ENCODE measurements around the gene IGFBP2. TPM values are rescaled to one million over a fixed set of nuclear protein-coding genes. Genes with fewer than 3 reads are reported as not detected.

The IGFBP2 gene
- total and polyA plus RNA-seq, 2 of the 8 experiments (the other 6 are each of a cell fraction or from before 2014, with no cell fraction given): 326 to 782 TPM

GRCh38 chr2:216692636-216693413 lies 59.6 kb downstream of the IGFBP2 start:
- Histone ChIP-seq H3K9me3 (ENCODE audit: insufficient read depth in 2 of 2, low read depth in 1 of 2, low read length in 1 of 2) (no peaks in the 10 kb centered on the region), H3K27ac (ENCODE audit: low read depth, low read length) (no peak overlapping the region), H3K36me3 (ENCODE audit: control insufficient read depth in 2 of 4, insufficient read depth in 4 of 4, low read length in 3 of 4) (no peaks in the 10 kb centered on the region), H2BK20ac (ENCODE audit: low read length) (no peak overlapping the region), H3K23ac (ENCODE audit: insufficient read length) (no peak overlapping the region), H2AK5ac (ENCODE audit: low read depth, low read length) (no peak overlapping the region), H2BK12ac (ENCODE audit: low read depth, low read length) (no peak overlapping the region), H4K20me1 (replicated peaks in 1 of 2; ENCODE audit: control insufficient read depth in 1 of 2, insufficient read depth in 2 of 2, low read length in 2 of 2) (no peaks in the 10 kb centered on the region), H4K5ac (ENCODE audit: insufficient read length, low read depth, low read length) (no peak overlapping the region), H2BK15ac (ENCODE audit: low read length) (no peak overlapping the region), H3K79me1 (ENCODE audit: low read depth, low read length) (no peaks in the 10 kb centered on the region), H2AFZ (ENCODE audit: low read length) (0 out of 2 replicates have a peak overlapping the region, but pooled peaks have one; percentile 36), H4K8ac (ENCODE audit: extremely low read depth, insufficient read depth, low read length) (no peak overlapping the region; the same call in 1 of the 2 replicates), H3K14ac (ENCODE audit: insufficient read length) (no peak overlapping the region), H2BK5ac (ENCODE audit: low read depth, low read length) (no peak overlapping the region), H3K4ac (replicated peaks; ENCODE audit: insufficient read length, low read depth, low read length) (no peak overlapping the region), H3K4me1 (replicated peaks in 1 of 4; ENCODE audit: control insufficient read depth in 3 of 4, insufficient read depth in 4 of 4, low read length in 3 of 4) (peaks cover 12 to 27% (median 18%) of the 10 kb centered on the region in 4 experiments), H3K9ac (replicated peaks in 1 of 4; ENCODE audit: extremely low read depth in 1 of 4, low read depth in 3 of 4, low read length in 3 of 4) (no peak overlapping the region), H3K4me3 (ENCODE audit: extremely low read depth in 1 of 4, insufficient read depth in 2 of 4, low read depth in 3 of 4, low read length in 4 of 4) (peak overlapping the region; percentile 52 to 71 (median 66)), H3K4me2 (ENCODE audit: insufficient read depth in 1 of 2, low read depth in 2 of 2, low read length in 2 of 2) (peak overlapping the region; percentile 94 to 97), H3K27me3 (replicated peaks in 1 of 4; ENCODE audit: control insufficient read depth in 3 of 4, extremely low read depth in 1 of 4, insufficient read depth in 3 of 4, low read length in 3 of 4) (peaks cover 0 to 25% (median 19%) of the 10 kb centered on the region in 4 experiments; a peak in 6 of 7 replicates), H2BK120ac (replicated peaks; ENCODE audit: low read depth, low read length) (no peak overlapping the region), H3K18ac (ENCODE audit: extremely low read depth, low read length) (no peak overlapping the region; the same call in 1 of the 2 replicates), H3K23me2 (ENCODE audit: low read depth, low read length) (peaks cover 28% of the 10 kb centered on the region), H3K56ac (replicated peaks; ENCODE audit: insufficient read length, low read depth, low read length) (no peak overlapping the region), H4K91ac (replicated peaks; ENCODE audit: insufficient read length, low read length) (no peak overlapping the region), H3K79me2 (ENCODE audit: control insufficient read depth in 1 of 2, insufficient read depth in 2 of 2, low read length in 2 of 2) (no peaks in the 10 kb centered on the region)
- TF ChIP-seq SIN3A (conservative IDR thresholded peaks at IDR 0.05 in 1 of 2, IDR thresholded peaks at IDR 0.05 in 1 of 2; ENCODE audit: low read depth in 1 of 2, low read length in 2 of 2) (peak in 1 of 2 experiments; percentile 22; a peak in 1 of 4 replicates), SP4 (IDR thresholded peaks at IDR 0.05; ENCODE audit: low read length) (peak; percentile 42; the same call in 1 of the 2 replicates), SAP30 (IDR thresholded peaks at IDR 0.05; ENCODE audit: insufficient read depth, insufficient replicate concordance, low read length) (peak; percentile 35), TBP (IDR thresholded peaks at IDR 0.05; ENCODE audit: low read depth, low read length) (no peak), KDM4A (IDR thresholded peaks at IDR 0.05; ENCODE audit: low read depth, low read length, severe bottlenecking) (peak; percentile 7)
- ChIA-PET POLR2A (ENCODE audit: partially characterized antibody) (interaction anchor here (1.0 to 1.4 kb wide), 4 partner anchors 57 to 372 kb away, joined by 3 to 4 read pairs (median 4); no protein-coding TSS in a partner anchor), CTCF (ENCODE audit: partially characterized antibody) (interaction anchor here (0.6 to 2.3 kb wide), 7 partner anchors 11 to 1423 kb away, joined by 3 to 12 read pairs (median 4); no protein-coding TSS in a partner anchor)
- DNase-seq (ENCODE audit: low read depth in 1 of 2, low spot score in 2 of 2) (peak in 1 of 2 experiments; percentile 89), FAIRE-seq (no peak)
- WGBS, 2 experiments (ENCODE audit: extremely low coverage in 1 of 2, insufficient coverage in 1 of 2, insufficient read length in 1 of 2, insufficient replicate concordance in 2 of 2, low coverage in 1 of 2, low lambda C conversion rate in 2 of 2, missing lambda C conversion rate in 1 of 2): 4% methylated on average over 28 of the region's 28 CpGs; no CpG with 5 or more reads in 1 of the 2 experiments

All from H1 (cell line).